Transverse colon (tissue), 3 donors: ENCODE results near the gene HMCN2.

Experiments used
- CTCF ChIP-seq, 5 experiments: fragments of 200-600 bp in 3 of 5; fragments of 450-650 bp in 2 of 5; sonication (generic) in 3 of 5; IDR thresholded peaks; 1 replicate in 2 of 5; 2 replicates in 3 of 5; pipeline ENCODE4 v1.5.1; 2016 to 2017; ENCODE audit warnings: antibody characterized with exemption in 5 of 5, inconsistent platforms in 3 of 5, mild to moderate bottlenecking in 2 of 5, moderate library complexity in 1 of 5
- EP300 ChIP-seq: sonication (generic); formaldehyde crosslinking; IDR thresholded peaks from one replicate; pipeline ENCODE4 v1.6.1; 2017; ENCODE audit warnings: antibody characterized with exemption, low read depth

GRCh38 chr9:130321539-130321938, 56.0 kb downstream of the HMCN2 start:
- TF ChIP-seq CTCF (IDR thresholded peaks at IDR 0.05) (no peak), EP300 (no peak)
